Upper lobe of right lung (tissue), 1 donor: ENCODE data around the gene PDE11A. TPM values are rescaled to one million over a fixed set of nuclear protein-coding genes. Genes with fewer than 3 reads are reported as not detected.

Source experiments
- ATAC-seq: fragments of 200-7000 bp; cut with Tn5 transposase; one replicate; pipeline ENCODE4 v1.9.1; 2020; ENCODE audit warnings: mild to moderate bottlenecking, moderate library complexity
- DNase-seq: peaks from one replicate; pipeline ENCODE4 v3.0.0-alpha.2; 2020
- H3K27ac ChIP-seq: fragments of 200-600 bp; one replicate; pipeline ENCODE4 v1.8.0; 2022
- H3K27me3 ChIP-seq: fragments of 200-600 bp; one replicate; pipeline ENCODE4 v1.8.0; 2022; ENCODE audit warnings: mild to moderate bottlenecking
- H3K36me3 ChIP-seq: fragments of 200-600 bp; one replicate; pipeline ENCODE4 v1.8.0; 2022
- H3K4me1 ChIP-seq: fragments of 200-600 bp; one replicate; pipeline ENCODE4 v1.8.0; 2022
- H3K4me3 ChIP-seq: fragments of 200-600 bp; one replicate; pipeline ENCODE4 v1.8.0; 2022; ENCODE audit warnings: mild to moderate bottlenecking
- H3K9me3 ChIP-seq: fragments of 200-600 bp; one replicate; pipeline ENCODE4 v1.8.0; 2022
- CTCF ChIP-seq: fragments of 200-600 bp; IDR thresholded peaks from one replicate; pipeline ENCODE4 v1.8.0; 2022; ENCODE audit warnings: antibody characterized with exemption
- intact Hi-C: fragments of 100-400 bp; cut with DNase I; formaldehyde crosslinking; loops from one replicate; pipeline ENCODE4 v1.11.0; 2022
- total RNA-seq: library from RNA; stranded (reverse); fragmentation: NEBNext Ultra II Directional; extraction: Animal tissue kit (Norgen Biotek cat#: 25700); gene quantifications from one replicate; pipeline ENCODE4 v1.2.1, GENCODE V29; 2021
- donor health status: DM: no; HTN: yes; CAD: no; lungs with severe emphysema.

The PDE11A gene
- total RNA-seq, 1 donor from 2014 or later = not detected

DNA sequence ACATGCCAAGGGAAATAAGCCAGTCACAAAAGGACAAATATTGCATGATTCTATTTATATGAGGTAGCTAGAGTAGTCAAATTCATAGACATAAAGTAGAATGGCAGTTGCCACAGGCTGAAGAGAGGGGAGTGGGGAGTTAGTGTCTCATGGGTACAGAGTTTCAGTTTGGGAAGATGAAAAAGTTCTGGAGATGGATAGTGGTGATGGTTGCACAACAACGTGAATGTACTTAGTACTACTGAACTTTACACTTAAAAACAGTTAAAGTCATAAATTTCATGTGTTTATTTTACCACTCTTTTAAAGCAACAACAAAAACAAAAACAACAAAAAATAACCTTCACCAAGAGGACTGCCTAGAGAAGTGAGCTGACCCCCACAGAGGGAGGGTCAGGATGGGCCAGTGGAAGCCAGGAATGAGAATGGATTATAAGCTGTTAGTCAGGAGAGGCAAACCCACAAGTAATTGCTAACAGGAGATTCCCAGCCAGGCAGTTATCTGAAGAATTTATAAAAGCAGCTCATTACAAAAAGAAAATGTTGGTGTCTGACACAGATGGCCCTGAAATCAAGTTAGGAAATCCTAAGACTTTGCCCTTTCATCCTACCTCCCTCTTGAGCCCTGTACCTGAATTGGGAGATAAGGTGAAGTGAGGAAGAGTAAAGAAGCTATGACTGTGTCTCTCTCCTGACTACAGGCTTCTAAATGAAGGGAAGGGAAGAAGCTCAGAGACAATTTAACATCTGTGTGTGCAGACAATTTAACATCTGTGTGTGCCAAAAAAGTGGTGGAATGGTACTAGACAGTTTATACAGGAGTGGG is 263.4 kb downstream of the PDE11A start:
- ATAC-seq = no peak

GRCh38 chr2:177806025-177806424 is 266.6 kb downstream of the PDE11A start:
- Histone ChIP-seq H3K9me3 (no peaks in the 10 kb centered on the region), H3K36me3 (no peaks in the 10 kb centered on the region), H3K27ac (no peak overlapping the region), H3K4me3 (no peak overlapping the region), H3K4me1 (no peaks in the 10 kb centered on the region), H3K27me3 (no peaks in the 10 kb centered on the region)
- DNase-seq (no peak), ATAC-seq (no peak)
- intact Hi-C loops = no loop called here
- no peak for TF ChIP-seq CTCF

More for the DNA sequence above, 263.4 kb downstream of the PDE11A start:
- H3K4me1 ChIP-seq = no peaks in the 10 kb centered on the region
- H3K36me3 ChIP-seq = no peaks in the 10 kb centered on the region
- H3K4me3 ChIP-seq = no peak overlapping the region
- H3K27ac ChIP-seq = no peak overlapping the region
- H3K27me3 ChIP-seq = no peaks in the 10 kb centered on the region
- H3K9me3 ChIP-seq = no peaks in the 10 kb centered on the region
- intact Hi-C loops = no loop called here
- no peak for TF ChIP-seq CTCF
- no peak for DNase-seq

DNA sequence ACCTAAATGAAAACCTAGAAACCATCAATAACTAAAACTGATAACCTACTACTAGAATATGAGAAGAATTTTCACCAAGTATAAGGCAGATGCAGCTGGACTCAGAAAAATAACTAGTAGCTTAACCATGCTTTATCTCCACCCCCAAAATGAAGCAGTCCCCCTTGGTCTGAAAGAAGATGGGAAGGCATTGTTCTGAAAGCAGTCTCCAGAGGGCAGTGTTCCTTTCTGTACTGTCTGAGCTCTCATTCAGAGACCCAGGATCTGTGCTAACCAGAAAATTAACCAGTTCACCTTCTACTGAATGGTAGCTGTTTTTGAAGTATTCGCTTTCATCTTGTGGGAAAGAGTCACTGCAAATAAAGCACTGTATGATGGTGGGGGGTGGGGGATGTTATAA is 273.0 kb downstream of the PDE11A start:
- H3K4me1 ChIP-seq = no peaks in the 10 kb centered on the region
- intact Hi-C loops = no loop called here
- no peaks in the 10 kb centered on the region for H3K9me3 ChIP-seq
- H3K27ac ChIP-seq = no peak overlapping the region
- DNase-seq (no peak), ATAC-seq (no peak)
- no peaks in the 10 kb centered on the region for H3K27me3 ChIP-seq
- peak; percentile 33 for TF ChIP-seq CTCF
- H3K4me3 ChIP-seq = no peak overlapping the region
- no peaks in the 10 kb centered on the region for H3K36me3 ChIP-seq

DNA sequence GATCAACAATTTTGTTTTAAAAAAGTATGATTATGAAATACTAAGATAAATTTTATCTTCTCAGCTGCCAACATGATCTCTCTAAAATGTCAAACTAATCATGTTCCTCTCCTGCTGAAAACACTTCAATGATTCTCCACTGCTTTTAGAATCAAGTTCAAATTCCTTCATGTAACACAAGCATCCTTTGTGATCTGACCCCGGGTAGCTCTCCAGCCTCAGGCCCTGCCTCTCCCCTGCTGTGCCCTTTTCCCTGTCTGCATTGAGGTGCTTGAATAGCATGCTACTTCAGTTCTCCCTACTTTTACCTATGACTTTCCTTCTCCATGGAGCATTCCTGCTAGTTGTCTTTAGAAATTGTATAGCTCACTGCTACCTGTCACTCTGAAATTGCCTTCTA is 274.8 kb downstream of the PDE11A start:
- intact Hi-C loops = no loop called here
- Histone ChIP-seq H3K9me3 (no peaks in the 10 kb centered on the region), H3K27ac (no peak overlapping the region), H3K4me3 (no peak overlapping the region), H3K27me3 (no peaks in the 10 kb centered on the region), H3K4me1 (no peaks in the 10 kb centered on the region), H3K36me3 (no peaks in the 10 kb centered on the region)
- no peak for ATAC-seq
- TF ChIP-seq CTCF = no peak
- DNase-seq = no peak

GRCh38 chr2:177796654-177797415 is 275.7 kb downstream of the PDE11A start:
- Histone ChIP-seq H3K27ac (no peak overlapping the region), H3K9me3 (no peaks in the 10 kb centered on the region), H3K27me3 (no peaks in the 10 kb centered on the region), H3K4me3 (no peak overlapping the region), H3K4me1 (no peaks in the 10 kb centered on the region), H3K36me3 (no peaks in the 10 kb centered on the region)
- DNase-seq (no peak), ATAC-seq (no peak)
- intact Hi-C loops = no loop called here
- TF ChIP-seq CTCF = no peak
